ENCODE results near the gene FCHSD1.

Gene FCHSD1

GRCh38 chr5:141650851-141651727 is at the start of gene FCHSD1:
Gene FCHSD1, minus strand, starts transcription at chr5:141651418. Its CDS starts 50 bp downstream, at chr5:141651368.
- DNase-seq = peak; percentile 81

GRCh38 chr5:141697586-141697985 is 46.4 kb upstream of the FCHSD1 start:
- no peak for DNase-seq

DNA sequence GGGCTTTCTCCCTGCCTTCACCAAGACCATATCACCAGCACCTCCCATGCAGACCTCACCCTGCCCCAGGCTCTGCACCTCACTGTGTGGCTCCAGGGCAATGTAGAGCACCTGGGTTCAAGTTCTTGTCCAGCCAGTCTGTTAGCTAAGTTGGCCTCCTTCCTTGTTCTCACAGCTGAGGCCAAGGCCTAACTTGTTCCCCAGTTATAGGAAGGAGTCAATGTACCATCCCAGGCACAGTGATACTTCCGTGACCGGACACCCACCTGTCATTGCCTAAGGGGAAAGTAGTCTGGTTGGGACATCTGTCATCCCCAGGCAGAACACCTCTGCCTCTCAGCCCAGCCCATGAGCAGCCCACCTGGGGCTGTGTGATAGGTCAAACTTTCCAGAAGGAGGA is 45.2 kb upstream of the FCHSD1 start:
- no peak for DNase-seq

DNA sequence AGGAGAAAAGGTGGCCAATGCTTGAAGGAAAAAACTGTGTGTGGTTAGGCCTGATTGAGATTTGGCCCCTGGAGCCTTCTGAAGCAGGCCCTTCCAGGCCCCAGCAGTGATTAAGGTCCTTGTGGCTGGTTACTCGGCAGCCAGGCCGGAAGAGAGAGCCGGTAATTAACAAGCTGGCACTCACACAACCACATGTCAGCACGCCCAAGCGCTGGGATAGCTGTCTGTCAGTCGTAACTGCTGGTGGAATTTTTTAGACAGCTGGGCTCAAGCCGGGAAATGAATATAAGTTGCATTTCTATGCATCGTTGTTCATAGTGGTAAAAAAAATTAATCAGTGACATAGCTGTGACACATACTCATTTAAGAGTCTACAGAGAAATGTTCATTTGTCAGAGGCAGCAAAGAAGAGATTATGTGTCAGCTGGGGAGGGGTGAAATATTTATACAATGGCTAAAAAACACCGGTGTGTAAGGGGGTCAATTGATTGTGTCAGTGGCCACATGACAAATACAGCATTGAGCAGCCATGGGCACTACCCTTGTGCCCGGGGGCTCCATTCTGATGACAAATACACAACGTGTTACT is 44.5 kb upstream of the FCHSD1 start:
- no peak for DNase-seq

- no peak for DNase-seq
These were observed 43.3 kb upstream of the FCHSD1 start for GRCh38 chr5:141694479-141694878.

DNA sequence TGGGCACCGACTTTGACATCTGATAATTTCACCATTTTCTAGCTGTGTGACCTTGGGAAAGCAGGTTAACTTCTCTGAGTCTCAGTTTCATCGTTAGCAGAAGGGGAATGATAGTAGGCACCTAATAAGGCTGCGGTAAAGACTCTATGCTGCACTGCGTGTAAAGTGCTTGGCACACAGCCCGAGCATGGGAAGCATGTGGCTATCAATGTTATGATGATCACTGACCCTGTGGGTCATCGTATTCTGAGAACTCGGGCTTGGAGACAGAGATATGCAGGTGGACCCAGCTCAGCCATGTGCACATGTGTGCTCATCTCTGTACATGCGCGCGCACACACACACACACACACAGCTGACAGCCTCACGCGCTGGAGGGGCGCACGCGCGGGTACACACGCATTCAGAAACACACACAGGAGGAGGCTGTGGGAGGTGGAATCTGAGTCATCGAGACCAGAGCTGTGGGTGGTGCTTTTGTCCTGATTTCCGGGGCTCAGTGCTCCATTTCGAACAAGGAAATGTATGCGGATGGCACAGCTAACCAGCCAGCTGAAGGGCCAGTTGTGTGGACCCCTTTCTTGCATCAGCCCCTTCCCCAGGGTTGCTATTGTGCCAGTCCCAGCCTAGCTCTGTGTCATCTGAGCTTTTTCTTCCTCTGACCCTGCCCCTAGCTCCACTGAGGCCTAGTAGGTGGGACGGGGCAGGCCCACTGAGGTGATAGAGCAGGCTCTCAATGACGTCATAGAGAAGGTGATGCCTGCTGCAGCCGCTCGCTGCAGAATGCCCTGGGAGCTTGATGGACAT is 41.9 kb upstream of the FCHSD1 start:
- DNase-seq = peak; percentile 84

GRCh38 chr5:141692533-141692888 is 41.3 kb upstream of the FCHSD1 start:
- DNase-seq = no peak

DNA sequence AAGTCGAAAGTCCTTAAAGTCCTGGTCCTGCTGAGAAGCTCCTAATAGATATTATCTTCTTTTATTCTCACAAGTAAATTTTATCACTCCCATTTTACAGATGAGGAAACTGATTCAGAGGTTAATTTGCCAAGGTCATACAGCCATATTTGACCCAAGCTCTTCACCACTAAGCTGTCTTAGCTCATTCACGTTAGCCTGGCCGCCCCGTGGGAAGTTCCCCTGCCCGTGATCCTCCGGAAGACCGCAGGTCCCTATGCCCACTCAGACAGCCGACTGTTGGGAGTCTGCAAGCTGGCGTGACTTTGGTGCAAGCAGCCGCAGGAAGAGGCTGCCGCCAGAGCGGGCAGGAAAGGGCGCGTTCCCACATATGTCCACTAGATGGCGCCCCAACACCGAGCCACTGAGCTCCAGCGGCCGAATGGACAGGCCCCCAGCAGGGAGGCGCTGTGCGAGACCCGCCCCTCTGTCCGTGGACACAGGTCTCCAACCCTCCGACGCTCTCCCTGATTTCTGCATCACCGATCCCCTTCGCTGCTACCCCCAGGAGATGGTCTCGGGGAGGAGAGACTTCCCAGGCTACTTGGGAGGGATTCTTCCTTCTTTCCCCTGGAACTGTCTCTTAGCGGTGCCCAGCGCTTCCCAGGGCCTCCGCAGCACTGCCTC is 40.8 kb upstream of the FCHSD1 start:
- peak; percentile 88 for DNase-seq

DNA sequence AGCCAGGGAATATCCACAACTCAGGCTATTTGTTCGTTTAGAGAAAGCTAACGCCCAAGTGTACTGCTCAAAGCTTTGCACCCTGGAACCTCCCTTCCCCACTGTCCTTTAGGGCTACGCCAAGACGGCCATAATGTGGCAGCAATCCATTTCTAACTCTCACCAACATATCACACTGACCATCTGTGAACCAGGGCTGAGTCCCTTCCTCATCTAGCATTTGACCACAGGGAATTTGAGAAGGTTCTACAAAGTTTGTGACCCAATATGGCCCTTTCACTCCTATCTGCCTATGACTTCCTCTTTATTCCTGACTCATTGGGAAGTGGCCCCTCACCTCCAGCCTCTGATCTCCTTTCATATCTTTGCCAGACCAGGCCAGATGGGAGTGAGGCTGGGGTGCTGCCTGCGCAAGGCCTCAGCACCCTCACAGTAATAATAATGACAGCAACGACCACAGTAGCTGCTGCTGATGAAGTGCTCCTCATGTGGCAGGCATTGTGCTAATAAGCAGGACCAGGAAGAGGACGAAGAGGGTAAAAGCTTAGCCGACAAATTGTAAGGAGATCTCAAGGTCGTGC is 40.2 kb upstream of the FCHSD1 start:
- no peak for DNase-seq

DNA sequence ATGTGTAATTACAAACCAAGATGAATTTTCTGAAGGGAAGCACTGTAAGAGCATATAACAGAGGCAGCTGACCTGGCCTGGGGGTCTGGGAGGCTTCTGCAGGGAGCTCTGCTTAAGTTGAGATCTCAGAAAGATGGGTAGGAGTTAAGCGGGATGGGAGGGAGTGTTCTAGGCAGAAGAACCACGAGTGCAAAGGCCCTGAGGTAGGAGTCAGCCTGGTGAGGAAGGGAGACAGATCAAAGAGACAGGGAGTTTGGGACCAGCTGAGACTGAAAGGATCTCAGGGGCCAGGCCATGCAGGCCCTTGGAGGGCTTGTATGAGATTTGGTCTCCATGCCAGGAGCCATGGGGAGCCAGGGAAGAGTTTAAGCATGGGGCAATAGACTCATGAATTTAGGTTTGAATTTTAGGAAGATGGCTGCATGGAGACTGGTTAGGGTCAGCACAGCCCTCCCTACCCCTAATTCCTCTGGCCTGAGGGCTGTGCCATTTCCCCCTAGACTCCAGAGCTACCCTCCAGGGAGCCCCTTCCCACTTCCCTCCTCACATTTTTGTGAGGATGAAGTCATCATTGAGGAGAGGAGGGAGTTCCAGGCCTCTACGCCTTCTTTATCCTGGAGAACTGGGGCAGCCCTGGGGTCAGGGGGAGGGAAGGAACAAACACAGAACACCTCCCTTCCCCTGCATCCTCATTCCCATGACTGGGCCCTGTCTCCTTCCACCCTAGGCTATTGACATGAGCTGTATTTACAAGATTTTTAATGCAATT is 35.6 kb upstream of the FCHSD1 start:
- DNase-seq = no peak

- no peak for DNase-seq
These were observed 34.4 kb upstream of the FCHSD1 start for GRCh38 chr5:141685591-141685990.

- DNase-seq = no peak
These were observed 32.5 kb upstream of the FCHSD1 start for GRCh38 chr5:141683596-141684141.

GRCh38 chr5:141681695-141682641 is 30.8 kb upstream of the FCHSD1 start, which contains the start of gene ARAP3:
Gene ARAP3, minus strand, starts transcription at chr5:141682230. Its CDS starts 1,744 bp downstream, at chr5:141680486.
- peak; percentile 64 for DNase-seq

DNA sequence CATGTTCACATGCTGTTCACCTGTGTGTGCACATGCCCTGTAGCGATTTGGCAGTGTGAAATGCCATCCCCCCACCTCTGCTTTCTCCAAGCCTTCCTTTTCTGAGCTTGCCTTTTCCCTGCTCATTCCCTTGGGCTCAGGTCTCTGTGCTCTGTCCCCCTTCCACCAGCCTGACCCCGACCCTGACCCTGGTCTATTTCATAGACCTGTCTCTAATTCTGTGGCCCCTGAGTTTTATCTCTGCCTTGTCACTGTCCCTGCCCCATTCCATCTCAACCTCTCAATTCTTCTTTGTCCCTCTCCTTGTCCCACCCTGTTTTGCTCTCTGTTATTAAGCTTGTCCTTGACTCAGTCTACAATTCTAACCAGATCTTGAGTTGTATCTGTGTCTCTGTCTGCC is 30.1 kb upstream of the FCHSD1 start:
- no peak for DNase-seq

GRCh38 chr5:141680751-141681201 is 29.6 kb upstream of the FCHSD1 start:
- no peak for DNase-seq

DNA sequence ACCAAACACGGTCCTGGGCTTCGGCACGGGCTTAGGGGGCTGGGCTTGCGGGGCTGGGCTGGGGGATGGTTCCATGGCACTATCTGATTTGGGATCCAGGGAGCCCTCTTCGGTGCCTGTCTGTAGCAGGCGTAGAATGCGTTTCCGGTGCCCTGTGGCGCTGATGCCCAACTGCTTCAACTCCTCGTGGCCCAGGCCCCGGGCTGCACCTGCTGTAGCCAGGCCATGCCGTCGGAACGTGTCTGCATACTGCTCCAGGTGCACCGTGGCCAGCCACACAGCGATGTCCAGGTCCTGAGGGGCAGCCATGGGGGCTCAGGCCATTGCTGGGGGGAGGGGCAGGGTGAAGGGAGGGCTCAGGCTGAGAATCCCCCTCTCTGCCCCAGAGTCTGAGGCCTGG is 29.0 kb upstream of the FCHSD1 start:
- DNase-seq = no peak

DNA sequence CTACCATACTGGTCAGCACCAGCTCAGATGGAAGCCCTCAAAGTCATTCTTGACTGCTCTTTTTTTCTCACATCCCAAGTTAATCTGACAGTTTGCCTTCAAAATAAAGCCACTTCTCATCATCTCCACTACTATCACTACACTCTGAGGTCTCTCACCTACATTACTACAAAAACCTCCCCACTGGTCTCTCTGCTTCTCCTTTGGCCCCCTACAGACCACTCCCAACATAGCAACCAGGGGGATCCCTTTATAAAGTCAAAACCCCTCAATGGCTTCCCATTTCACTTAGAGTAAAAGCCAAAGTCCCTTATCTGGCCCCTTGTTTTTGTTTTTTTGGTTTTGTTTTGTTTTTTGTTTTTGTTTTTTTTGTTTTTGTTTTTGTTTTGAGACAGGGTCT is 26.2 kb upstream of the FCHSD1 start:
- no peak for DNase-seq

DNA sequence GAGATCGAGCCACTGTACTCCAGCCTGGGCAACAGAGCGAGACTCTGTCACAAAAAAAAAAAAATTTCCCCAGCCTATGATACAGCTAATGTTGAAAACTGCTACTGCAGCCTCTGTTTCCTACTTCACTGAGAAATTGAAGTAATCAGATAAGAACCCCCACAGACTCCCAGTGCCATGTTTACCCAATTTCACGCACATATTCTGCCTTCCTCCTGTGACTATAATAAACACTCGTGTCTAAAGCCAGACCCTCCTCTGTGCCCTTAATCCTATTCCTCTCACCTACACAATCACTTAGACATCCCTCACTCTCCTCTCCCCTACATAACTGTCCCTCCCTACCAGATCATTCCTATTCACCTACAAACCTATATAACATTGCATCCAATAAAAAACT is 24.5 kb upstream of the FCHSD1 start:
- no peak for DNase-seq

DNA sequence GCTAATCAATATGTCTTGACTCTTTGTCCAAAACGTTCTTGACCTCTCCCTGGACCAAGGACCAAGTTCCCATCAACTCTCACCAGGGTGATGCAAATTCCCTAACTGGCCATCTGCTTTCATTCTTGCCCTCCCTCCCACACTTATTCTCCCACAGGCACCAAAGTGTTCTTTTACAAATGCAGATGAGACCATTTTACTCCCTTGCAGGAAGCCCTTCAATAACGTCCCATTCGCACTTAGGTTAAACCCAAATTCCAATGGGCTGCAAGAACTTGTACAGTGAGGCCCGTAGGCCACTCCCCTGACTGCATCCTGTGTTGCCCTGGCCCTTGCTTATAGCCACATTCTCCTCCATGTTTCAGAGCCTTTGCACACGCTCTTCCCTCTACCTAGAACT is 23.5 kb upstream of the FCHSD1 start:
- no peak for DNase-seq

All from CD4-positive, alpha-beta T cell treated with Interleukin-6 for 4 hours (primary cell).